Measurements from ENCODE around the gene CPLX1. TPM values are rescaled to one million over a fixed set of nuclear protein-coding genes. Genes with fewer than 3 reads are reported as not detected.

CPLX1 gene
- total RNA-seq, 5 donors from 2014 or later (not counting 1 experiment from before 2014, with no cell fraction given) = 0.73 to 2.6 (median 1.2) TPM

DNA sequence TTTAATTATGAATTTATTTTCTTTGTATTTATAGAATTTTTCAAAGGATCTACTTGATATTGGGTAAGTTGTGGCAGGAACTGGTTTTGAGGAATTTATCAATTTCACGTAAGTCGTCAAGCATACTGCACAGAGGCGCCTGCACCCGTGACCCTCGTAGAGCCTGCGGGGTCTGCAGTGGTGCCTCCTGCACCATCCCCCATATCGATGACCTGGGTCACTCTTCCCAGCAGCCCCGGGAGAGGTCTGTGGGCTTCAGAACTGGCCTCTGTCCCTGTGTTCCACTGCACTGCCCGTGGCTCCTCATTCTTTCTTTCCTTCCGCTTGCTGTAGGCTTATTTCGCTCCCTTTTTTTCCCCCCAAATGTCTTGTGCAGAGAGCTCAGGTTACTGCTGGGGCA is 31.5 kb upstream of the CPLX1 start:
- DNase-seq = no peak
- Histone ChIP-seq H3K27ac (ENCODE audit: low read length) (no peak overlapping the region), H3K4me3 (ENCODE audit: control insufficient read depth in 1 of 2, extremely low read depth in 1 of 2, low read length in 1 of 2) (no peak overlapping the region), H3K27me3 (replicated peaks in 1 of 2; ENCODE audit: control insufficient read depth in 2 of 2, extremely low read depth in 1 of 2, insufficient read depth in 2 of 2, low read length in 1 of 2) (no peaks in the 10 kb centered on the region), H3K9me3 (no peaks in the 10 kb centered on the region), H3K4me1 (ENCODE audit: control insufficient read depth in 1 of 2, extremely low read depth in 1 of 2, insufficient read depth in 2 of 2, low read length in 2 of 2) (peaks cover 0 to 4% of the 10 kb centered on the region in 2 experiments), H3K36me3 (ENCODE audit: control insufficient read depth in 2 of 2, extremely low read depth in 1 of 2, insufficient read depth in 1 of 2, low read length in 1 of 2) (peaks cover 33 to 54% of the 10 kb centered on the region in 2 donors)
- no peaks in the 10 kb centered on the region for H3K27me3 Mint-ChIP-seq
- POLR2A ChIA-PET = no interaction called here
- H3K4me1 Mint-ChIP-seq = peaks cover 4 to 12% (median 7%) of the 10 kb centered on the region in 3 donors
- no peak for ATAC-seq (replicated peaks in 1 of 4)
- no peaks in the 10 kb centered on the region for H3K9me3 Mint-ChIP-seq
- H3K36me3 Mint-ChIP-seq = peaks cover 54% of the 10 kb centered on the region
- no peak overlapping the region for H3K4me3 Mint-ChIP-seq
- CTCF ChIA-PET = no interaction called here
- 100% methylated on average over 9 of the region's 11 CpGs for WGBS (ENCODE audit: insufficient coverage)
- H3K27ac Mint-ChIP-seq = no peak overlapping the region

DNA sequence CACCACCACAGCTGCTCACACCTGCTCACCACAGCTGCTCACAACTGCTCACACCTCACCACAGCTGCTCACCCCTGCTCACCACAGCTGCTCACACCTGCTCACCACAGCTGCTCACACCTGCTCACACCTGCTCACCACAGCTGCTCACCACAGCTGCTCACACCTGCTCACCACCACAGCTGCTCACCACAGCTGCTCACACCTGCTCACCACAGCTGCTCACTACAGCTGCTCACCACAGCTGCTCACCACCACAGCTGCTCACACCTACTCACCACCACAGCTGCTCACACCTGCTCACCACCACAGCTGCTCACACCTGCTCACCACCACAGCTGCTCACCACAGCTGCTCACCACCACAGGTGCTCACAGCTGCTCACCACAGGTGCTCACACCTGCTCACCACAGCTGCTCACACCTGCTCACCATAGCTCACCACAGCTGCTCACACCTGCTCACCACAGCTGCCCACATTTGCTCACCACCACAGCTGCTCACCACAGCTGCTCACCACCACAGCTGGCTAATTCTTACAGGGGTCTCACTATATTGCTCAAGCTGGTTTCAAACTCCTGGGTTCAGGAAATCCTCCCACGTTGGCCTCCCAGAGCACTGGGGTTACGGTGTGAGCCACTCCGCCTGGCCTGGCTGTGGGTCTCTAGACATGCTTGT is 30.4 kb upstream of the CPLX1 start:
- CTCF ChIA-PET = no interaction called here
- DNase-seq (peak in 3 of 35 experiments; percentile 3 to 27 (median 8)), ATAC-seq (replicated peaks in 1 of 4) (peak in 1 of 4 experiments; percentile 8)
- H3K9me3 Mint-ChIP-seq = no peaks in the 10 kb centered on the region
- H3K36me3 Mint-ChIP-seq = peaks cover 47% of the 10 kb centered on the region
- Histone ChIP-seq H3K9me3 (no peaks in the 10 kb centered on the region), H3K27ac (ENCODE audit: low read length) (peak overlapping the region; percentile 56), H3K36me3 (ENCODE audit: control insufficient read depth in 2 of 2, extremely low read depth in 1 of 2, insufficient read depth in 1 of 2, low read length in 1 of 2) (peaks cover 26 to 51% of the 10 kb centered on the region in 2 donors), H3K27me3 (replicated peaks in 1 of 2; ENCODE audit: control insufficient read depth in 2 of 2, extremely low read depth in 1 of 2, insufficient read depth in 2 of 2, low read length in 1 of 2) (no peaks in the 10 kb centered on the region), H3K4me1 (ENCODE audit: control insufficient read depth in 1 of 2, extremely low read depth in 1 of 2, insufficient read depth in 2 of 2, low read length in 2 of 2) (peaks cover 0 to 4% of the 10 kb centered on the region in 2 experiments), H3K4me3 (ENCODE audit: control insufficient read depth in 1 of 2, extremely low read depth in 1 of 2, low read length in 1 of 2) (no peak overlapping the region)
- H3K4me3 Mint-ChIP-seq = no peak overlapping the region
- H3K4me1 Mint-ChIP-seq = peaks cover 4 to 12% (median 7%) of the 10 kb centered on the region in 3 donors
- POLR2A ChIA-PET = interaction anchor here in 1 of 2 donors (0.7 kb wide), 1 partner anchor 1891 kb away, joined by 3 read pairs; no protein-coding TSS in a partner anchor
- WGBS (ENCODE audit: insufficient coverage) = 72% methylated on average over 3 of the region's 3 CpGs
- peak overlapping the region; percentile 76 to 84 for H3K27ac Mint-ChIP-seq
- no peaks in the 10 kb centered on the region for H3K27me3 Mint-ChIP-seq

DNA sequence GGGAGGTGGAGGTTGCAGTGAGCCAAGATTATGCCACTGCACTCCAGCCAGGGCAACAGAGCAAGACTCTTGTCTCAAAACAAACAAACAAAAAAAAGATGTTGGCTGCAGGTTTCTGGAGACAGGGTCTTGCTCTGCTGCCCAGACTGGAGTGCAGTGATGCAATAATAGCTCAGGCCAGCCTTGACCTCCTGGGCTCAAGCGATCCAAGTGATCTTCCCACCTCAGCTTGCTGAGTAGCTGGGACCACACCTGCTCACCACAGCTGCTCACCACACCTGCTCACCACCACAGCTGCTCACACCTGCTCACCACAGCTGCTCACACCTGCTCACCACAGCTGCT is 29.9 kb upstream of the CPLX1 start:
- peaks cover 0 to 4% of the 10 kb centered on the region in 2 experiments for H3K4me1 ChIP-seq (ENCODE audit: control insufficient read depth in 1 of 2, extremely low read depth in 1 of 2, insufficient read depth in 2 of 2, low read length in 2 of 2)
- Mint-ChIP-seq H3K4me1 (peaks cover 4 to 12% (median 7%) of the 10 kb centered on the region in 3 donors), H3K9me3 (no peaks in the 10 kb centered on the region), H3K4me3 (no peak overlapping the region), H3K36me3 (peaks cover 49% of the 10 kb centered on the region), H3K27ac (peak overlapping the region; percentile 76 to 84), H3K27me3 (no peaks in the 10 kb centered on the region)
- peak in 1 of 35 experiments; percentile 23 for DNase-seq
- peak overlapping the region; percentile 56 for H3K27ac ChIP-seq (ENCODE audit: low read length)
- H3K4me3 ChIP-seq (ENCODE audit: control insufficient read depth in 1 of 2, extremely low read depth in 1 of 2, low read length in 1 of 2) = no peak overlapping the region
- WGBS (ENCODE audit: insufficient coverage) = 100% methylated on average over 1 of the region's 1 CpG
- ATAC-seq (replicated peaks in 1 of 4) = no peak
- CTCF ChIA-PET = no interaction called here
- peaks cover 26 to 50% of the 10 kb centered on the region in 2 donors for H3K36me3 ChIP-seq (ENCODE audit: control insufficient read depth in 2 of 2, extremely low read depth in 1 of 2, insufficient read depth in 1 of 2, low read length in 1 of 2)
- POLR2A ChIA-PET = no interaction called here
- no peaks in the 10 kb centered on the region for H3K27me3 ChIP-seq (replicated peaks in 1 of 2; ENCODE audit: control insufficient read depth in 2 of 2, extremely low read depth in 1 of 2, insufficient read depth in 2 of 2, low read length in 1 of 2)
- no peaks in the 10 kb centered on the region for H3K9me3 ChIP-seq

DNA sequence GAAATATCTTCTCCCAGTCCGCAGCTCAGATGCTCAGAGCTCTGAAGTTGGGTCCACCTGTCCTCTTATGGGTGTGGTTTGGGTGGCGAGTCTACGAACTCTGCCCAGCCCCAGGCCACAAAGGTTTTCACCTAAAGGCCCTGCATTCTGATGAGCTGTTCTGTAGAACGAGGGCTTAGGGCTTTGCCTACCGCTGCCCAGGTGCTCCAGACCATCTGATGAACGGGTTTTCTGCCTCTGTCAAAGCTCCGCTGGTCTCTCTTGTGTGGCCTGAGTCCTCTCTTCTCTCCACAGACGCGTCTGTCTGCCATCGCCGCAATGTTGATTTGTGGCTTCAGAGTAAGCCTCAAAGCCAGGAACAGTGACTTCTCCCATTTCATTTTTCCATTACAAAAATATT is 28.4 kb upstream of the CPLX1 start:
- 97% methylated on average over 11 of the region's 11 CpGs for WGBS (ENCODE audit: insufficient coverage)
- no peaks in the 10 kb centered on the region for H3K27me3 ChIP-seq (replicated peaks in 1 of 2; ENCODE audit: control insufficient read depth in 2 of 2, extremely low read depth in 1 of 2, insufficient read depth in 2 of 2, low read length in 1 of 2)
- DNase-seq = no peak
- Mint-ChIP-seq H3K9me3 (no peaks in the 10 kb centered on the region), H3K27ac (no peak overlapping the region), H3K36me3 (peaks cover 41% of the 10 kb centered on the region), H3K4me3 (no peak overlapping the region), H3K27me3 (no peaks in the 10 kb centered on the region), H3K4me1 (peaks cover 4 to 12% (median 7%) of the 10 kb centered on the region in 3 donors)
- no peaks in the 10 kb centered on the region for H3K9me3 ChIP-seq
- no peak overlapping the region for H3K27ac ChIP-seq (ENCODE audit: low read length)
- peaks cover 20 to 49% of the 10 kb centered on the region in 2 donors for H3K36me3 ChIP-seq (ENCODE audit: control insufficient read depth in 2 of 2, extremely low read depth in 1 of 2, insufficient read depth in 1 of 2, low read length in 1 of 2)
- ATAC-seq (replicated peaks in 1 of 4) = no peak
- POLR2A ChIA-PET = interaction anchor here in 1 of 2 donors (0.6 kb wide), 1 partner anchor 87 kb away, joined by 3 read pairs; no protein-coding TSS in a partner anchor
- CTCF ChIA-PET = no interaction called here
- H3K4me1 ChIP-seq (ENCODE audit: control insufficient read depth in 1 of 2, extremely low read depth in 1 of 2, insufficient read depth in 2 of 2, low read length in 2 of 2) = peaks cover 0 to 4% of the 10 kb centered on the region in 2 experiments
- no peak overlapping the region for H3K4me3 ChIP-seq (ENCODE audit: control insufficient read depth in 1 of 2, extremely low read depth in 1 of 2, low read length in 1 of 2)

DNA sequence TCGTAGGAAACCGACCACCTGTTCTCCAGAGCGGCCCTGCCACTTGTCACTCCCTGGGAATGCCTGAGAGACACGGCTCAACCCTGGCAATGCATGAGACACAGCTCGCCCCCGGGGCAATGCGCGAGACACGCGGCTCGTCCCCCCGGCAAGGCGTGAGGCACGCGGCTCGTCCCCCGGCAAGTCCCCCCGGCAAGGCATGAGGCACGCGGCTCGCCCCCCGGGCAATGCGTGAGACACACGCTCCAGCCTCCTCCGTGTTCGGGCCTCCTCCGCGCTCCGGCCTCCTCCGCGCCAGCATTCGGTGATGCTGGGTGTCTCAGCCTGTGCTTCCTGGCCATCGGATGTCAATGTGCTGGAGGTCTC is 27.5 kb upstream of the CPLX1 start:
- ChIA-PET POLR2A (no interaction called here), CTCF (no interaction called here)
- Mint-ChIP-seq H3K9me3 (no peaks in the 10 kb centered on the region), H3K27ac (no peak overlapping the region), H3K27me3 (no peaks in the 10 kb centered on the region), H3K36me3 (peaks cover 42% of the 10 kb centered on the region), H3K4me3 (no peak overlapping the region), H3K4me1 (peaks cover 4 to 12% (median 7%) of the 10 kb centered on the region in 3 donors)
- Histone ChIP-seq H3K4me1 (ENCODE audit: control insufficient read depth in 1 of 2, extremely low read depth in 1 of 2, insufficient read depth in 2 of 2, low read length in 2 of 2) (peaks cover 0 to 4% of the 10 kb centered on the region in 2 experiments), H3K36me3 (ENCODE audit: control insufficient read depth in 2 of 2, extremely low read depth in 1 of 2, insufficient read depth in 1 of 2, low read length in 1 of 2) (peaks cover 14 to 46% of the 10 kb centered on the region in 2 donors), H3K4me3 (ENCODE audit: control insufficient read depth in 1 of 2, extremely low read depth in 1 of 2, low read length in 1 of 2) (no peak overlapping the region), H3K9me3 (no peaks in the 10 kb centered on the region), H3K27ac (ENCODE audit: low read length) (no peak overlapping the region), H3K27me3 (replicated peaks in 1 of 2; ENCODE audit: control insufficient read depth in 2 of 2, extremely low read depth in 1 of 2, insufficient read depth in 2 of 2, low read length in 1 of 2) (no peaks in the 10 kb centered on the region)
- WGBS (ENCODE audit: insufficient coverage) = 96% methylated on average over 28 of the region's 33 CpGs
- DNase-seq (no peak), ATAC-seq (replicated peaks in 1 of 4) (no peak)

DNA sequence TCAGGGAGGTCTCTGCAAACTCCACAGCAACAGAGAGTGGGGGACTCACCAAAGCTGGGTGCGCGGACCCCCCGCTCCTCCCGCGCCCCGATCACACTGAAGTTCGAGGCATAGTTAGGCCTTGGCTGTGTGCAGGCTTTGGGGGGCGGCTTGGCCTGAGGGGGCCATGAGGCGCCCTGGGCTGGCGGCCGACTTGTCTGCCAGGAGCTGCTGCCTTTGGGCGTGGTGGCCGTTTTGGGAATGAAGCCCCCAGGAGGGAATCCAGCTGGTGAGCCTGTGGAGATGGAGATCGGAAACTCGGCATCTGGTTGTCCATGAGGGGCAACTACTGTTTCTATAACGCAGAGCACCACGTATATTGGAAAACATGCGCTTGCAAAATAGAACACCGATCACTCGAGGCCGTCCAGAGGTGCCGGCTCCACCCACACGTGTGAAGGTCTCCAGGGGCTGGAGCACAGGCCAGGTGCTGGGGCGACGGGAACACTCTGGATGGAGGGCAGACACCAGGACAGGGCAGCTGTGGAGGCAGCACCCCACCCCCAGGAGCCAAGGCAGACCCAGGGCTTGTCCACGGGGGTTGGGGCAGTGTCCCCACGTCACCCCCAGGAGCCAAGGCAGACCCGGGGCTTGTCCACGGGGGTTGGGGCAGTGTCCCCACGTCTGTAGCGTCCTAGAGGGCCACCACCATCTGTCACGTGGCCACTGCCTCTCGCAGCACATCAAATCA is 25.9 kb upstream of the CPLX1 start:
- H3K27ac ChIP-seq (ENCODE audit: low read length) = no peak overlapping the region
- ATAC-seq (replicated peaks in 1 of 4) (no peak), DNase-seq (no peak)
- peaks cover 30% of the 10 kb centered on the region for H3K36me3 Mint-ChIP-seq
- no peaks in the 10 kb centered on the region for H3K9me3 ChIP-seq
- H3K4me3 Mint-ChIP-seq = no peak overlapping the region
- H3K27me3 ChIP-seq (replicated peaks in 1 of 2; ENCODE audit: control insufficient read depth in 2 of 2, extremely low read depth in 1 of 2, insufficient read depth in 2 of 2, low read length in 1 of 2) = no peaks in the 10 kb centered on the region
- H3K36me3 ChIP-seq (ENCODE audit: control insufficient read depth in 2 of 2, extremely low read depth in 1 of 2, insufficient read depth in 1 of 2, low read length in 1 of 2) = peaks cover 15 to 34% of the 10 kb centered on the region in 2 donors
- CTCF ChIA-PET = no interaction called here
- H3K27ac Mint-ChIP-seq = no peak overlapping the region
- H3K4me3 ChIP-seq (ENCODE audit: control insufficient read depth in 1 of 2, extremely low read depth in 1 of 2, low read length in 1 of 2) = no peak overlapping the region
- H3K4me1 ChIP-seq (ENCODE audit: control insufficient read depth in 1 of 2, extremely low read depth in 1 of 2, insufficient read depth in 2 of 2, low read length in 2 of 2) = peaks cover 0 to 4% of the 10 kb centered on the region in 2 experiments
- H3K27me3 Mint-ChIP-seq = no peaks in the 10 kb centered on the region
- 94% methylated on average over 26 of the region's 33 CpGs for WGBS (ENCODE audit: insufficient coverage)
- H3K9me3 Mint-ChIP-seq = no peaks in the 10 kb centered on the region
- H3K4me1 Mint-ChIP-seq = peaks cover 4 to 6% (median 6%) of the 10 kb centered on the region in 3 donors
- POLR2A ChIA-PET = no interaction called here

Measured in T-cell (primary cell).